ENCODE results near the gene POPDC3.

Gene POPDC3

GRCh38 chr6:105138141-105138540 lies 41.7 kb downstream of the POPDC3 start:
- DNase-seq, result no peak

- no peak for DNase-seq
Observed at GRCh38 chr6:105137388-105137787, 42.4 kb downstream of the POPDC3 start.

GRCh38 chr6:105136431-105137350 lies 43.1 kb downstream of the POPDC3 start:
- DNase-seq, result peak; percentile 73

DNA sequence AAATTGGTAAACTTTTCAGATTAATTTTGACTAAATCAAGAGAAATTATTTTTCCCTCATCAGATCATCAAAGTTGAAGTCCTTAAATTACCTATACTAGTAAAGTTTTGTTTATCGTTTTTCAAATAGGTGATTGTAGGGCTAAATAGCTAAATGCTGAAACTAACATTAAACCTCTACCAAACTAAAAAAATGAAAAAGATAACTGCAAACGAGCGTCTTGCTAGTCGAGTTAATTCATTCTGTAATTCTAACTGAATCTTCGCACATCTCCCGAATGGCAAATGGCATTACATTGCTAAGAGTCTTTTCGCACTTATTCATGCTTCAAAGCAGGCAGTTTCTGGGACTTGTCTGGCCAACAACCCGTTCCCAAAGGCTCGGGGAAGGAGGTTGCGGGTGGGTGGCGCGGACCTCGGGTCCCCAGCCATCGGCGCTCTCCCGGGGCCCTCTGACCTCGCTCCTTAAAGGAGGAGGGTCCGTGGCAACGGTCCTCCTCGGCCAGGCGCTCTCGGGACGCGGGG lies 43.8 kb downstream of the POPDC3 start:
- DNase-seq, result no peak

GRCh38 chr6:105135056-105135455 lies 44.8 kb downstream of the POPDC3 start:
- peak; percentile 29 for DNase-seq

DNA sequence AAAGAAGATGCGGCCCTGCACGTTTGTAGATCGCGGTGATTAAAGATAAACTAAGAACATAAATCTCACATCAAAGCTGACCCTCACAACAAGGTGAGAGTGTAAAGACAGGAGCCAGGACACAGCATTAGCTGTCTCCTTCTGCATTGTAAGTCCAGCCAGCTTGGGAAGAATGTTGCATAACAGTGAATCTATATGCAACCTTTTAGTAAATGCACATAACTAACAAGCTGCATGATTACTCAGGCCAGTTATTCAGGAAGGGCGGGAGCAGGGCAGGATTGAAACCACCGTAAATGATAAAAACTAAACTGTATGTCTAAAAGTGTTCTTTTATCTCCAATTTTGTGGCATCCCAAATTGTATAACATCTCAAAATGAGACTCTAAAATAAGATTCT lies 57.1 kb downstream of the POPDC3 start:
- DNase-seq, result no peak

- DNase-seq, result no peak
Observed at GRCh38 chr6:105121981-105122380, 57.8 kb downstream of the POPDC3 start.

GRCh38 chr6:105120570-105120969 lies 59.2 kb downstream of the POPDC3 start:
- DNase-seq, result no peak

DNA sequence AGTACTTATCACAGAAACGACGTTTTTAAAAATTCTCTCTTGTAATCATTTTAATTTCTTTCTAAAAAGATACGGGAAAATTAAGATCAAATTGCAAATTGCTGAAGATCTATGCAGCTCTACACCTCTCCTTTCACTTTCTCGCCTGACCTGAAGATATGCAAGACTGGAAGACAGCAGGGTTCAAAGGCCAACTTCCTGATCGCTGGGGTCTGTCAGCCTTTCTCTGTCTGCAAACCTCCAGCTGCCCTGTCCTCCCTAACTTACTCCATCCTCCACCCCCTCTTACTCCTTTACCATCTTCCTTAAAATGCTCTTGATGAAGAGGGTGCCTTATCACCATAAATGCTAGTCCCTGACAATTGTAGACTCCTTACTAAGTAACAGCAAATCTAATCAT lies 63.7 kb downstream of the POPDC3 start:
- no peak for DNase-seq

GRCh38 chr6:105113422-105113821 lies 66.4 kb downstream of the POPDC3 start:
- DNase-seq, result no peak

DNA sequence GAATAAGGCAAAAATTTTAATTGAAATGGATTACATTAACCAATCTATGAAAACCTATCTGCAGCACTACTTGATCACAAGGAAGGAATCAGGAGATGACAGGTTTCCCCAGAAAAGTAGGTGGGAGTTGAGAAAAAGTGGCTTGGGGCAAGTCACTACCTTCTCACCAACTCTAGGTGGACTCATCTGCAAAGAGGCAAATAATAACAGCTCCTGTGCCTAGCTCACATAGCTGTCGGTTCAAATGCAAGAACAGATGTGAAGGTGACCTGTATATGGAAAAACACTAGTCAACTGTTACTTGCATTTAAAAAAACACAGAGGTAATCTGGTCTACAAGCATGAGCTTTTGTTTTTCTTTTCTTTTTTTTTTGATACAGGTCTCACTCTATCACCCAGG lies 67.2 kb downstream of the POPDC3 start:
- DNase-seq, result no peak

- DNase-seq, result no peak
Observed at GRCh38 chr6:105111871-105112270, 67.9 kb downstream of the POPDC3 start.

DNA sequence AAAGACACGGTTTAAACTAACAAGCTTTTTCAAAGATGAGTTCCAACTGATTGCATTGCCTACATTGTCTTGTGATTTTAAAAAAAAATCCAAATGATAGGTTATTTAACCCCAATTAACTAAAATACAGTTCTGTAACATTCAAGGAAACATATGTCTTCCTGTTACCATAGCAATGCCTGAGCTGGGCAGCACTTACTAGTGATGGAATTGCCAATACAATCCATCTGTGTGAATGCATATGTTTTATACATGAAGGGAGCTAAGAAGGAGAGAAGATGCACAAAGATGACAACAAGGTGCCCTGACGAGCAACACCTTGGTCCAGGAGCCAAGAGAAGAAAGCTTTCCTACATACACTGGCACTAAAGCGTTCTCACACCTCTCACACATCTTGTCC lies 68.7 kb downstream of the POPDC3 start:
- no peak for DNase-seq

DNA sequence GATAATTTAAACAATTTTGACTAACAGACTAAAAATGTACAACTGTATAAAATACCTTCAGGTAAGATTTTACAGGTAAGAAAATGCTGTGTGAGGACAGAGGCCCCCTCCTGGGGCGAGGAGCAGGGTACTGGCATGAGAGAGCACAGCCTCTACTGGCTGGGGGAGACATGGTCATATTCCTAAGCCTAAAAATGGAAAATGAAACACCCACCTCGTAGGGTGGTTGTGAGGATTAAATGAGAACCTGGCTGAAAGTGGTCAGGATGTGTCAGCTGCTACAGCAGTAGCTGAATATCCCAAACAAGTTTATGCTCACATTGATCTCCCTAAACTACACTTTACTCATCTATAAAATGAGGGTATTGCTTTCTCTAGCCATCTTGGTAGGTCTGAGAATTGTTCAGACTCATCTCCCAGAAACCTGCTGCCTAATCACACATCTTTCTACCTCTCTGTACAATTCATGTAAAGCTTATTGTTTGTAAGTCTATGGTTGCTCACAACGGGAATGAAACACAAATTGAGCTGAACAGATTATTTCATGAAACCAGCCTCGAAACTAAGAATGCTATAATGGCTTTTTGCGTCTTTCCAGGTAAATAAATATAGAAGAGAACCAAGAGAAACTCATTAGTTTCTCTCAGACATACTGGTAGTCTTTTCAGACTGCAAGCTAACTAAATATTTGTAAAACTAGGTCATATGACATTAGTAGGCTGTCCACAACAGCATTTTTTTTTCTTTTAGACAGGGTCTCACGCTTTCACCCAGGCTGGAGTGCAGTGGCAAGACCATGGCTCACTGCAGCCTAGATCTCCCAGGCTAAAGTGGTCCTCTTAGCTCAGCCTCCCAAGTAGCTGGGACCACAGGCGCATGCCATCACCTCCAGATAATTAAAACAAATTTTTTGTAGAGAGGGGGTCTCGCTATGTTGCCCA lies 69.6 kb downstream of the POPDC3 start:
- no peak for DNase-seq

GRCh38 chr6:105108631-105109262 lies 71.1 kb downstream of the POPDC3 start:
- no peak for DNase-seq

Measured in right hindlimb (tissue), 1 donor.